DMS53 treated with DMSO at 0.1 percent for 48 hours (cell line): ENCODE measurements around the gene CBY2.
"Not testable (repeated sequence)": the region's sequence is repeated elsewhere in the genome, so short reads cannot be mapped to it uniquely, and the experiment has no call there.

ENCODE experiments used
- DNase-seq: peaks from one replicate; lab custom pipeline; 2025; ENCODE audit not compliant: unreplicated experiment; lab: John Stamatoyannopoulos, UW

The CBY2 gene

DNA sequence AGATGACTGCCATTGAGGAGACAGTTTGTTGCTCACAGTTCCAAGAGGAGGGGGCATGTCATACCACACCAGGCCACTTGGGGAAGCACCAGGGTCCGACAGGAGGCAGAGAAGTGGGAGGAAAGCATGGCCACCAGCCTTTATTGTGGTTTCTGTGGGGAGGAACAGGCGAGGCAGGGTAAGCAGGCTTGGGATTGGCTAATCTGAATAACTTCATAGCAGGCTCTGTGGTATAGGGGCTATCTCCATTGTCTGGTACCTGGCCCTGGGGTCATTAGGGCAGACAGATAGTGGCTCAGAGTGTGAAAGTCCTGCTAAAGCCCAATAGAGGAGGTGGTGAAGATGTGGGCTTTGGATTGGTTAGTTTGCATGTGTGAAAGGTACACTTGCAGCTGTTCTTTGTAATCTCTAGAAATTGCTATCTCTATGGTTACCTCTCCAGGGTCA lies 35.5 kb downstream of the CBY2 start:
- DNase-seq = no peak

DNA sequence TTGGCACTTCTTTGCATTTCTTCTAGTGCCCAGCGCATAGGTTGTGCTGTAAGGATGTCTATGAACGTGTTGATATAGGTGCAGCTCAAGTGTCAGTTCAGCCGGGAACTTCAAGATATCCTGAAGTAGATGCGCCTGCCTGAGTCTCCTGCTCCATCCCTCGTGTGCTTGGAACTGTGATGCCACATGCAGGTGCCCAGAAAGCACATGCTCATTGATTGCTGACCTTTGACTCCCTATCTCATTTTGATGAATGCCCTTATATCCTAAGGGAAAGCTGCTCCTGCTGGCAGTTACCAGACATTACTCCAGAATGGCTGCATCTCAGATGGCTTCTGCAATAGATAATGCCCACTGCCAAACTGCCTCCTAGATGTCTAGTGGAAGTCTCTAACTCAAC lies 40.9 kb downstream of the CBY2 start:
- DNase-seq = no peak

DNA sequence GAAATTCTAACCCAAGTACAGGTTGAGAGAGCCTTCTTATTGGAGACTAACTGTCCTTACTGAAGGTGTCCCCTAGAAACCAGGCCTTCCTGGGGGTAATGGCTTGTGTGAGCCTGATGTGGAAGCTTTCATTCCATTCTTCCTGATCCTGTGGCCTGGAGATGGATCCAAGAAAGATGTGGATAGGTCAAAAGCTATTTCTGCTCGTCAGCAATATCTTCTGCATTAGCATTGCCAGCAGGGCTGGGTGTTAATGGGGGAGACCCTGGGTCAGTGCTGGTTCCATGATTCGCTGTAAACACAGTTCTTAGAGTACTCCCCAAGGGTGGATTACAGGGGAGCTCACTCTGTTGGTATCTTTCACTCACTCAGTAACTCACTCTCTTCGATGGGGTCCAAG lies 42.9 kb downstream of the CBY2 start:
- no peak for DNase-seq

- DNase-seq = no peak
These were observed 45.0 kb downstream of the CBY2 start for GRCh38 chr13:45747071-45747470.

DNA sequence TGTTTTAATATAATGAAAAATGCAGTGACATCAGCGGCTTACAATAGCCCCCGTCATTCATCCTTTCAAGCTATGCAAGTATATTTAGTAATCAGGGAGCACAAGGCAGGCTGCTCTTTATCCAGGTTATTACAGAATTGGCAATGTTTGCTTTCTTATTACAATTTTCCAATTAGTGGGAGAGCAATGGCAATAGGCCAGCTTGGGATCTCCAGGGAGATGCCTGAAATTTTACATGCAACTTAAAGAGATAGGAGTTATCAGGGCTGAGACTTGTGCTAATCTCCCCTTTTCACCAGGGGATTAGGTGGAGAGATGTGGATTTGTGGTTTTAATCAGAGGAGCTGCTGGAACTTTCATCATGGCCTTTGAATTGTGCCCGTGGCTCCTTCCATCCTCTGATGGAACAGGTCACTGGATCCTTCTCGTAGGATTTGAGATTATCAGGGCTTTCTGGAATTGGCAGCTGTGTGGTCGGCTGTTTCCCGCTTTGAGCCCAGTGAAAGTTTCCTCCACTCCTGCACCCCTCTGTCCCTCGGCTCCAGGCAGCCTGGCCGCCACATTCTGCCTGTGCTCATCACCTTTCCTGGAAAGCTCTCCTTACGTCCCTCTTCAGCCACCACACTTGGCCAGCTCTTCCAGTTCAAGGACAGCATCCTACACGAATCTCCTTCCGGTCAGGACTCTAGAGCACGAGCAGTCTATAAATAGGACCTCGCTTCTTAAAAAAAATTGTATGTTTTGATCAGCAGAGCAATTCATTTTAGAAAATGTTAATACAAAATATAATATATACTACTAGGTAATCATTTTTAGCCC lies 47.0 kb downstream of the CBY2 start:
- DNase-seq = no peak

- DNase-seq = no peak
These were observed 48.4 kb downstream of the CBY2 start for GRCh38 chr13:45750566-45750965.

GRCh38 chr13:45751885-45752284 lies 49.8 kb downstream of the CBY2 start:
- DNase-seq = no peak

DNA sequence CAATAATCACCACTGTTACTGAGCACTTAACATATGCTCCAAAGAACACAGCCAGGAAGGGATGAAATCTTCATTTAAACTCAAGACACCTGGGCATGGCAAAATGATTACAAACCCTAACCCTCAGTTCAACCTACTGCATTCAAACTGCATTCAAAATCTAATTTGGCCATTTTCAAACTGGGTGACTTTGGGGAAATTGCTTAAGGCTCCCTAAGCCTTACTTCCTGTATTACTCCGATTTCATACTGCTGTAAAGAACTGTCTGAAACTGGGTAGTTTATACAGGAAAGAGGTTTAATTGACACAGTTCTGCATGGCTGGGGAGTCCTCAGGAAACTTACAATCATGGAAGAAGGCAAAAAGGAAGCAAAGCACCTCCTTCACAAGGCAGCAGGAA lies 50.4 kb downstream of the CBY2 start:
- no peak for DNase-seq

DNA sequence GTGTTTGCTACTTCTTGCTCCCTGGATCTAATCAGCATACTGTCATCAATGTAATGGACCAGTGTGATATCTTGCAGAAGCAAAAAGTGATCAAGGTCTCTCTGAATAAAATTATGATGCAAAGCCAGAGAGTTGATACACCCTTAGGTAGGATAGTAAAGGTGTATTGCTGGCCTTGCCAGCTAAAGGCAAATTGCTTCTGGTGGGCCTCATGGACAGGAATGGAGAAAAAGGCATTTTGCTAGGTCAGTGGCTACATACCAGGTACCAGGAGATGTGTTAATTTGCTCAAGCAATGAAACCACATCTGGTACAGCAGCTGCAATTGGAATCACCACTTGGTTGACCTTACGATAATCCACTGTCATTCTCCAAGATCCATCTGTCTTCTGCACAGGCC lies 54.4 kb downstream of the CBY2 start:
- DNase-seq = not testable (repeated sequence)

DNA sequence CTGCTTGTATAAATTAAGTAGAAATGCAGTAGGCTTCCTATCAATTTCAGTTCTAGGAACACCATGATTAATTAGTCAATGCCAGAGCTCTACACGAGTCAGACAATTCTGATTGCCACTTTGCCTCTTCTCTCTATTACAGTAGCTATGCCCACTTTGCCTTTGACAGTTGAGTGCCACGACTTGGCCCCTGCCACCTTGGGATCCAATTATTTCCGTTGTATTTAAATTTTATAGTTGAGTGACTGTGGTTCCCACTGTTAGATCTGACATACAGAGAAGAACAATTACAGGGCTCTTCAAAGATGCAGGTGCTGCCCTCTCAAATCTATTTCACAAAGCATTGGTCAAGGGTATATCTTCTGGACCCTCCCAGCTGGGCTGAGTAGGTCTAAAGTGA lies 55.5 kb downstream of the CBY2 start:
- not testable (repeated sequence) for DNase-seq

GRCh38 chr13:45763419-45763818 lies 61.3 kb downstream of the CBY2 start:
- DNase-seq = no peak
